Endothelial cell of hepatic sinusoid (primary cell): Measurements from ENCODE around the gene UBE2H.
"Not testable (repeated sequence)": the region's sequence is repeated elsewhere in the genome, so short reads cannot be mapped to it uniquely, and the experiment has no call there.

Experiments
- in situ Hi-C: cut with HindIII; loops from 2 replicates; pipeline ENCODE4 v1.10.0; 2017; ENCODE audit warnings: low sequenced_read_pairs

UBE2H gene

DNA sequence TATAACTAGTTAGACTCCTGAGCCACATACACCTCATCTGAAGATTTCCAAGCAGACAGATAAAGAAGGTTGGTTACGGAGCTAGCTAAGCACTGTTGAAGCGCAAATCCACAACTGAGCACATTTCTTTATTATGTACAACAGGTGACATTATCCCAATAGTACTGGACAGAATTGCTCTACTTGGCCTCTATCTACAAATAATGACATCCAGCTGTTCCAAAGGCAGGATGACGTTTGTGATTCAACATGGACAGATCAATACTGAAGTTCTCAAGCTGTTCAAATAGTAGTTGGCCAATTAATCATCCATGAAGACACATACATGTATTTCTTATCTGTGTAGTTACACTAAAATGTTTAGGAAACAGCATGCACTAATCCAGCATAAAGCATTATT, 101.0 kb downstream of the UBE2H start:
- in situ Hi-C loops, result no loop called here

- in situ Hi-C loops, result no loop called here
These were observed 101.6 kb downstream of the UBE2H start for GRCh38 chr7:129851174-129851573.

- in situ Hi-C loops, result no loop called here
These were observed 104.3 kb downstream of the UBE2H start for GRCh38 chr7:129848436-129848835.

DNA sequence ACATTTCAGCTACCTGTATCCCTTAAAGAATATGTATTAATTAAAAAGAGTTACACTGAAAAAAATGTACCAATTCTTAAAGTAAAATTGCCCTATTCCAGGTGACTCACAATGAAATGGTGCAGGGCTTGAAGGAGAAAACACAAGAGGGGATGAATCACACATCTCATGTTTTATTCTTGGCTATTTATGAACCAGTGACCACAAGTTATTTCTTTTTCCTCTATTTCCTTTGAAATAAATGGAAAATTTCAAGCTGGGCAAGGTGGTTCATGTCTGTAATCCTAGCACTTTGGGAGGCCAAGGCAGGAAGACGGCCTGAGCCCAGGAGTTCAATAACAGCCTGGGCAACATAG, 106.8 kb downstream of the UBE2H start:
- in situ Hi-C loops, result no loop called here

DNA sequence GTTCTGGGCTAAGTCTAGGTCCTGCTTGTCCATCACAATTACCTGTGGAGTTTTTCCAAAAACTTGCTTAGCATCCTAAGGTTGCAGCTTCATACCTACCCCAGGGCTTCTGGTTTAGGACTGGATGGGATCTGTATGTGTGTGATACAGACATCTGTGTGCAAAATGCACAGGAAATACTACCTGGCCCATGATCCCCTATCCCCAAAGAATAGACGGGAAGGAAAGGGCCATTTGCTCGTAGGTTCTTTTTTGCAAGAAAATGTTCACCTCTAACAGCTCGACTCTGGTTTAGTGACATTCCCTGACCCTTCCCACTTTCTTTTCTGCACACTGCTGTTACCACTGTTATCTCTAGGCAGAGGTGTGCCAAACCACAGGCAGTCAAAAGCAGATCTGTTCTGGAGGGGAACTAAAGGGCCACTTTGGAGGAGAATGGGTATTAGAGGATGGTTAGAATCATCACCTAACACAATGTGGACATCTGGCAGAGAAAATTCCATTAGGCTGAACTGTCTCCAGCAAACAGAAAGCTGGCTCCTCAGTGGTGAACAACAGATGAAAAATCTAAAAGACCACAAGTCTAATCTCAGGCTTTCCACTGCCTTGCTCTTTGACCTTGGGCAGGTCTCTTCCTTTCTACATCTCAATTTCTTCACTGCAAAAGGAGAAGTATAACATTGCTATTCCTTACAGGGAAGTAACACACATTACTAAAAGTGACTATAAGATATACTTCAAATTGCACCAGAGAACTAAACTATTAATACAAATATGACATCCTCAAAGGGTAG, 107.4 kb downstream of the UBE2H start:
- in situ Hi-C loops, result no loop called here

DNA sequence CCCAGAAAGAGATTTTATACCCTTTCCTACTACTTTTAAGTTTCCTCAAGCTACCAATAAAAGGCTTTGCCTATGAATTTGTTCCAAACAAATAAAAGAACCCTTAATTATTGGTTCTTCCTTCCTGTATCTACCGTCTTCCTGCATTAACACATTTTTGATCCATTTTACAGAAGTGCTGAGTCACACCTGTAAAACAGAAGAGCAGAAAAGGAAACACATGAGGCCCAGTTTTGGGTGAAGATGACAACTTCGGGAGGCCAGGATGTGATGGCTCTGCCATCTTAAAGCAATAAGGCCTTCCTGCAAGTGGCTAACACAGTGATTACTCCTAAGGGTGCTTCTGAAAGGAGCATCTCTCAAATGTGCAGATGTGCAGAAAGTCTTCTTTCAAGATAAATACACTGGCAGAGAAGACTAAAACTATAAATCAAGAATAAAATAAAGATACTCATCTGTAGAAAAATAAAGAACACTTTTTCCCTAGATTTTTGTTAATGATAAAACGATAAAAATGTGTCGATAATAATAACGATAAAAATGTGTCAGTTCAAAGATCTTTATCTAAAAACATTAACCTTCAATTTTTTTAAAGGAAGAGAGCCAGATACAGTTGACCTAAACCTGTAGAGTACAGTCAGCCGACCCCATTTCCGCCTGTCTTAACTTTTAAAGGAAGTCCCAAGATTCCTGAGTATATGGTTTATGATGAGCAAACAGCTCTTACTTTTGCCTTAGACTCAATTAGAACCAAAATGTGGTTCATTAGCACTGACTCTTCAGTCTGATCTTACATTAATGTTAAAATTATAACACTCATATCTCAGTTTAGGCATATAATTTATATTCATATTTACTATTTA, 108.6 kb downstream of the UBE2H start:
- in situ Hi-C loops, result no loop called here

- in situ Hi-C loops, result no loop called here
These were observed 109.3 kb downstream of the UBE2H start for GRCh38 chr7:129843365-129843898.

GRCh38 chr7:129841465-129841864, 111.3 kb downstream of the UBE2H start:
- in situ Hi-C loops, result no loop called here

DNA sequence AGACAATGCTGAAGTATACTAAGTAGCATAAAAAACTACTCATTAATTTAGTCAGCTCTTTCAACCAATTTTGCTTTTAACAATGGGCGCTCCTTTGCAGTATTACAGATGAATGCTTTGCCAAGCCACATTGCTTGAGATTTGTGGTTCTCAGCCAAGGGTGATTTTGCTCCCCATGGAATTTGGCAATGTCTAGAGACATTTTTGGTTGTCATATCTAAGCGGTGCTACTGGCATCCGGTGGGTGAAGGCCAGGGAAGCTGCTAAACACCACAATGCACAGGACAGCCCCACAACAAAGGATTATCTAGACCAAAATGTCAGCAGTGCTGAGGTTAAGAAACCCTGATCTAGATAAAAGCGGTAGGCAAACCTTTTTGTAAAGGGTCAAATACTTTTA, 112.0 kb downstream of the UBE2H start:
- in situ Hi-C loops, result no loop called here

DNA sequence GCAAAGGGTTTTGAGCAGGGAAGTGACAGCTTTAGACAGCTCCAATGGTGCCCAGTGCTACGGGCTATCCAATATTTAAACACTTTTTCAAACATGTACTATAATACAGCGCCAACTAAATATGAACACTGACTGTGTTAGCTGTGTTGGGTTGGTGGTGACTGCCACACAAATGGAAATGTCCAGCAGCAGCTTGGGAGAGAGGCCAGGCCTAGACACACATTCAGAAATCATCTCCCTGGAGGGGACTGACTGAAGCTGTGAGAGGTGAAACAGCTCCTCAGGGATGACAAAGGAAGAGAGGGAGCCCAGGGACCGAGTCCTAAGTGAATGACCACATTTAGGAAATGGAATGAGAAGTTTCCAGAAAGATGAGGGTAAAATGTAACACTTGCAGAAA, 115.8 kb downstream of the UBE2H start:
- in situ Hi-C loops, result no loop called here

DNA sequence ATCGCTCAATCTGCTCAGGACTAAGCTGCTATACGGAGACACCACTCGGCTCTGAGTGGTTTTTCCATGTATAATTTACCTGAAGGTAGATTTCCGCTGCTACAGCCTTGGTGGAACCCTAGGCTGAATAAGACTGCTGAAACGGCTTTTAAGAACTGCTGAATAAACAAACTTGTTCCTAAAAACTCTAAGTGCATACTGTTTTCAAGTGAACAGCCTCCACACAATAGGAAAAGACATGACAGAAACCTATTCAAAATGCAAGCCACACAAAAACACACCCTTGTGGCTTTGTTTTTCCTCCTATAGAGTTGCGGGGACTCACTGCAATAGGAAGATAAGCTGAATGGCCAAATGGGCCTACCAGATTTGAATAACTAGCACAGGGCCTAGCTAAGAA, 117.2 kb downstream of the UBE2H start:
- in situ Hi-C loops, result no loop called here

DNA sequence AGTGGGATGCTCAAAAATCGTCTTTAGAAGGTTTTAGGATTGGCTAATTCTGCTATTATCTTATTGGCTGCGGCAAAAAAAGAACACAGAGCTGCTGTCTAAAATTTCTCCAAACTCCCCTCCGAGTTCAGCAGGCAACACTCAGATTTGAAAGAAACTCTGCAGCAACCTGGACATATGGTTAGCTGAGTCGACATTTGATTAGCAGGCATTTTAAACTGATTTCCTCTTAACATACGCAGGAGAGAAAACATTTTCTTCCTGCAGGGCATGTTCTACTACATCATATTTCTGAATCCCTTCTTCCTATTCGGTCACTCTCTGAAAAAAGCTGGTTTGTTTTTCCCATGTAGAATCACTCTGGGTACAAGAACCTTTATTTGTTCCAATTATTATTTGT, 119.4 kb downstream of the UBE2H start:
- in situ Hi-C loops, result not testable (repeated sequence)

DNA sequence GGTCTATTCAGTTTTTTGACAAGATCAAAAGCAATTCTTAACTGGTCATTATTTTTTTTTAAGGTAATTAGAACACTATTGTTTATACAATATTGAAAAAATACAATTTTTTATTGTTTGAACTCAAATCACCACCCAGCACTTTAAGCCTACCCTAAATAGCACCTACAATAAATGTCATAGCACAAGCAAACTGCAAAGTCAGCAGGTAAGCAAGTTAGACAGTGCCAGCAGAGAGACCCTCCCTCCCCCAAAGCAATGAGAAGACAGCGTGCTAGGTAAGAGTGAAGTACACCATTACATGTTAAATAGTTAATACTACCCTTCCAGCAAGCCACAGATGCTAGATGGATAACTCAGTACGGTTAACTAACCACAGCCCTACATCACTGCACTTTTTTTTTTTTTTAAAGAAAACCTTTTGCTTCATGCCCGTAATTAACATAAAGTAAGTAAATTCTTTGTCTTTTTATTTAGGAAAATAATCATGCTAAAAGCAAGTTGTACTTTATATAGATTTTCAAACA, 120.0 kb downstream of the UBE2H start:
- in situ Hi-C loops, result no loop called here

DNA sequence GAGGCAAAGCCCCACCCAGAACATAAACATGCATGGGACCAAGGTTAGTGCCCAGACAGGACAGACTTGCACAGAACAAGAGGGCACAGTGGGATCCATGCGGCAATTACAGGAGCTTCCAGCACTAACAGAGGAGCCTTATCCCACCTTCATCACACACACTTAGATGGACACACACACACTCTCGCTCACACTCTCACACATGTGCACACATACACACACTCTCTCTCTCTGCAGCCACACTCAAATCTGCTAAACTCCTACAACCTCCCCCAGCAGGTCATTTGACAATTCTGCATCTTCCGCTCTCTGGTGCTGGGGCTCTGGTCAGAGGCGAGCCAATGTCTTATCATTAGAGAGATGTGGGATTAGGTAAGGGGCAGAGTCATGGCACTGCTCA, 120.5 kb downstream of the UBE2H start:
- in situ Hi-C loops, result no loop called here

DNA sequence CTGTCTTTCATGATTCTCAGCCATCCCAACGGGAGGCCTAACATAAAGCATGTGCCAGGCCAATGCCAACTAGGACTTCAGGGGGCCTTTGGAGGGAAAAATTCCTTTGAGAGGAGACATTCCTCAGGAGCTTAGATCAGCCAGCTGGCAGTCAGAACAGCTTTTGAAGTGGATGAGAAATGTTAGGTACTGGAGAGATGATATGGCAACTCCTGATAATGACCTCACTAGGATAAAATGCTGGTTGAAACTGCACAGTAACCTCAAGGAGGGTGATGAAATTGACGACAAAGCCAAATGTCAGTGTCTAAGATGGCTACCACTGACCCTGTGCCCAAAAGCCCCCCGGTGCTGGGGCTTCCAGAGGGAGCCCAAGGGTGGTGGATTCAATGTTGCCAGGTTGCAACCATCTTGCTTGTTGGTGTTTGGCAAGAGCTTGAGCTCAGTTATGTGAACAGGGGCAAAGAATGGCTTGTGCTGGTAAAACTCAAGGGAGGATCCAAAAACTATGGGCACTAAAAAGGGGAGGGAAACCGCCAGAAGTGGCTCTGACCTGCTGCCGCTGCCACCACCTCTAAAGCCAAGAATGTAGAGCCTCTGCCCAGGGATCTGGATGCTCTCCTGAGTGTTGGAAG, 121.2 kb downstream of the UBE2H start:
- in situ Hi-C loops, result no loop called here

DNA sequence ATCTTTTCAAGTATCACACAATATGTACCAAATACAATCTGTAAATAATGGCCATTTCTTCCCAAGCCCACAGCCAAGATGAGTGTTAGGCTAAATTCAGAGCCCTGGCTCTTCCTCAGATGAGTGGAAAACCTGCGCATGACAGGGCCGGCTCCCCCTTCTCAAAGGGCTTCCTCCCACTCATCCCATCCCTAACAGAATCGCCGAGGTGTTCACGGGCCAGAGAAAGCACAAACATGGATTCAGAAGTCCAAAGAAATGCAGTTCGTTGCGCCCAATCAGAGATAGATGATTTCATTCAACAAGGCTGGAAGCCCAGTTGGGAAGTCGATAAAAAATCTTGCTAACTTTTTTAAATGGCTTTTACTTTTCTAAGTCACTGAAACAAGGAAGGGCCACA, 121.8 kb downstream of the UBE2H start:
- in situ Hi-C loops, result no loop called here

GRCh38 chr7:129829737-129830631, 122.8 kb downstream of the UBE2H start:
- in situ Hi-C loops, result no loop called here

GRCh38 chr7:129828989-129829736, 123.6 kb downstream of the UBE2H start:
- in situ Hi-C loops, result no loop called here

GRCh38 chr7:129828078-129828762, 124.5 kb downstream of the UBE2H start:
- in situ Hi-C loops, result no loop called here
